C4-2B (cell line): Measurements from ENCODE around the gene PTPRD.

Experiments
- CTCF ChIP-seq: fragments of 450-650 bp; conservative IDR thresholded peaks from 2 replicates; pipeline ENCODE4 v1.5.1; 2017; ENCODE audit warnings: mild to moderate bottlenecking
- ZFX ChIP-seq: fragments of 450-650 bp; IDR thresholded peaks from 2 replicates; pipeline ENCODE4 v1.6.1; 2017

DNA sequence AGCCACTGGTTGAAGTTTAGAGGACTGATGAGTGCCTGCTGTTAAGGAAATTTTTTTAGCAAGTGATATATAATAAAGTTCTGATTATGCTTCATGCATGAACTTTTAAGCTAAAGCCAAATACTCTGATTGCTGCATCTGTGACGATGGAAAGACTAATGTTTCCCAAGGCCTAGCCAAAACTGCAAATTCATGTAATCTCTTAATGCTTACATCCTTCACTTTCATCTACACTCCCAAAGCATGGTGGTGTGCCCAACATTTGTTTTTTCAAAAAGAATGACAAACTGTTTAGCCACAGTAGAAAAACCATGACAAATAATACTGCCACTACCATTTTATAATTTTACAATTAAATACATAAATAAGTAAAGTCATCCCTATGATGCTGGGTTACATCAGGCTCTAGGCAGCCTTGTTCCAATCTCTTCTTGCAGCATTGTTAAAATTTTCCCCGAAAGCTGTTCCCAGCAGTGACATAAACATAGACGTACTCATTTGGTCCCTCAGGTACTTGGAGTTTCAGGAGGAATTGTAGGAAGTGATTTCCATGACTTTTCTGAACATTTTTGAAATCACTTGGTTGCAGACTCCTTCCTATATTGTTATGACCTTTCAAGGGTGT, 2187.9 kb downstream of the PTPRD start:
- TF ChIP-seq CTCF (no peak), ZFX (no peak)
